HepG2 (cell line): ENCODE data around the gene NARF. TPM values are rescaled to one million over a fixed set of nuclear protein-coding genes. Genes with fewer than 3 reads are reported as not detected.

Experiments
- NFIB ChIP-seq: sonication (generic); formaldehyde crosslinking; IDR thresholded peaks from 2 replicates; pipeline ENCODE4 v1.9.0; 2021; ENCODE audit warnings: missing genetic modification reagents, mild to moderate bottlenecking, borderline replicate concordance
- SMAD3 ChIP-seq: sonication (generic); formaldehyde crosslinking; IDR thresholded peaks from 2 replicates; pipeline ENCODE4 v1.4.0; 2020; ENCODE audit warnings: missing genetic modification reagents
- SOX5 ChIP-seq: IDR thresholded peaks from 2 replicates; pipeline ENCODE4 v1.6.1; 2016; ENCODE audit warnings: borderline replicate concordance
- ZNF225 ChIP-seq: sonication (generic); formaldehyde crosslinking; IDR thresholded peaks from 2 replicates; pipeline ENCODE4 v1.4.0; 2020; ENCODE audit warnings: mild to moderate bottlenecking, missing genetic modification reagents
- ZNF776 ChIP-seq: sonication (generic); formaldehyde crosslinking; IDR thresholded peaks from 2 replicates; pipeline ENCODE4 v1.4.0; 2020; ENCODE audit warnings: mild to moderate bottlenecking, missing genetic modification reagents
- polyA plus RNA-seq, 8 experiments: library from polyadenylated mRNA; depleted of rRNA in 3 of 8; stranded (reverse) in 7 of 8; unstranded in 1 of 8; fragments of >200 nt; fragmentation: Illumina TruSeq in 4 of 8; extraction: Trizol in 4 of 8; gene quantifications; 2 replicates each; pipeline versions ENCODE4 v1.2.1 to v1.2.3, GENCODE V29; 2011 to 2016; ENCODE audit warnings: low read depth in 4 of 8, missing spikeins in 1 of 8, mixed read lengths in 1 of 8; ENCODE audit not compliant: insufficient read depth in 1 of 8
- total RNA-seq, 5 experiments: library from RNA; depleted of rRNA; stranded (reverse); fragments of >200 nt; fragmentation: Illumina TruSeq; extraction: Trizol; gene quantifications; 2 replicates each; pipeline ENCODE4 v1.2.3, GENCODE V29; 2016; ENCODE audit warnings: low read depth in 1 of 5
- TF ChIP-seq, protein P1 (sequence below): sonication (generic); formaldehyde crosslinking; IDR thresholded peaks from 2 replicates; pipeline ENCODE4 v1.5.0; 2020; ENCODE audit warnings: mild to moderate bottlenecking, missing genetic modification reagents
- TF ChIP-seq, protein P2 (sequence below): sonication (generic); formaldehyde crosslinking; IDR thresholded peaks from 2 replicates; pipeline ENCODE4 v1.5.1; 2020; ENCODE audit warnings: missing genetic modification reagents, mild to moderate bottlenecking, borderline replicate concordance
- TF ChIP-seq, protein P3 (sequence below): IDR thresholded peaks from 2 replicates; pipeline ENCODE4 v1.6.1; 2016; ENCODE audit warnings: missing genetic modification reagents, missing compliant biosample characterization

NARF gene
- total and polyA plus RNA-seq, 2 of the 13 experiments (the other 11 are each of a cell fraction or from before 2014, with no cell fraction given): 61.1 to 144 TPM

DNA sequence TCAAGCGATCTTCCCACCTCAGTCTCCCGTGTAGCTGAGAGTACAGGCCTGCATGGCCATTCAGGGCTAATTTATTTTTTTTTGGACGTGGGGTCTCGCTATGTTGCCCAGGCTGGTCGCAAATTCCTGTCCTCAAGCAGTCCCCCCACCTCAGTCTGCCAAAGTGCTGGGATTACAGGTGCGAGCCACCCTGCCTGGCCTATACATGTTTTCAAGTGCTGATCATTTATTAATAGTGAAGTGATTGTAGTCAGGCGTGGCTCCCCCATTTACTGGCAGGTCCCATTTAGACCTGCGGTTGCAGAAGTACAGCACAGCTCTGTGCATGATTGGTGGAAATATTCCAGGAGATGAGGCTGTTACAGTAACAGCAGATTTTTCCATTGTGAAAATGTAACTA is 69.4 kb downstream of the NARF start (continued):
- TF ChIP-seq ZNF776 (CRISPR knock-in tag) (no peak), SOX5 (CRISPR knock-in tag) (no peak), NFIB (CRISPR knock-in tag) (no peak), ZNF225 (CRISPR knock-in tag) (no peak), SMAD3 (CRISPR knock-in tag) (no peak)
- TF ChIP-seq, protein P1, sequence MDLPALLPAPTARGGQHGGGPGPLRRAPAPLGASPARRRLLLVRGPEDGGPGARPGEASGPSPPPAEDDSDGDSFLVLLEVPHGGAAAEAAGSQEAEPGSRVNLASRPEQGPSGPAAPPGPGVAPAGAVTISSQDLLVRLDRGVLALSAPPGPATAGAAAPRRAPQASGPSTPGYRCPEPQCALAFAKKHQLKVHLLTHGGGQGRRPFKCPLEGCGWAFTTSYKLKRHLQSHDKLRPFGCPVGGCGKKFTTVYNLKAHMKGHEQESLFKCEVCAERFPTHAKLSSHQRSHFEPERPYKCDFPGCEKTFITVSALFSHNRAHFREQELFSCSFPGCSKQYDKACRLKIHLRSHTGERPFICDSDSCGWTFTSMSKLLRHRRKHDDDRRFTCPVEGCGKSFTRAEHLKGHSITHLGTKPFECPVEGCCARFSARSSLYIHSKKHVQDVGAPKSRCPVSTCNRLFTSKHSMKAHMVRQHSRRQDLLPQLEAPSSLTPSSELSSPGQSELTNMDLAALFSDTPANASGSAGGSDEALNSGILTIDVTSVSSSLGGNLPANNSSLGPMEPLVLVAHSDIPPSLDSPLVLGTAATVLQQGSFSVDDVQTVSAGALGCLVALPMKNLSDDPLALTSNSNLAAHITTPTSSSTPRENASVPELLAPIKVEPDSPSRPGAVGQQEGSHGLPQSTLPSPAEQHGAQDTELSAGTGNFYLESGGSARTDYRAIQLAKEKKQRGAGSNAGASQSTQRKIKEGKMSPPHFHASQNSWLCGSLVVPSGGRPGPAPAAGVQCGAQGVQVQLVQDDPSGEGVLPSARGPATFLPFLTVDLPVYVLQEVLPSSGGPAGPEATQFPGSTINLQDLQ: no peak
- TF ChIP-seq, protein P2, sequence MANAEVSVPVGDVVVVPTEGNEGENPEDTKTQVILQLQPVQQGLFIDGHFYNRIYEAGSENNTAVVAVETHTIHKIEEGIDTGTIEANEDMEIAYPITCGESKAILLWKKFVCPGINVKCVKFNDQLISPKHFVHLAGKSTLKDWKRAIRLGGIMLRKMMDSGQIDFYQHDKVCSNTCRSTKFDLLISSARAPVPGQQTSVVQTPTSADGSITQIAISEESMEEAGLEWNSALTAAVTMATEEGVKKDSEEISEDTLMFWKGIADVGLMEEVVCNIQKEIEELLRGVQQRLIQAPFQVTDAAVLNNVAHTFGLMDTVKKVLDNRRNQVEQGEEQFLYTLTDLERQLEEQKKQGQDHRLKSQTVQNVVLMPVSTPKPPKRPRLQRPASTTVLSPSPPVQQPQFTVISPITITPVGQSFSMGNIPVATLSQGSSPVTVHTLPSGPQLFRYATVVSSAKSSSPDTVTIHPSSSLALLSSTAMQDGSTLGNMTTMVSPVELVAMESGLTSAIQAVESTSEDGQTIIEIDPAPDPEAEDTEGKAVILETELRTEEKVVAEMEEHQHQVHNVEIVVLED: no peak
- TF ChIP-seq, protein P3, sequence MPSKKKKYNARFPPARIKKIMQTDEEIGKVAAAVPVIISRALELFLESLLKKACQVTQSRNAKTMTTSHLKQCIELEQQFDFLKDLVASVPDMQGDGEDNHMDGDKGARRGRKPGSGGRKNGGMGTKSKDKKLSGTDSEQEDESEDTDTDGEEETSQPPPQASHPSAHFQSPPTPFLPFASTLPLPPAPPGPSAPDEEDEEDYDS (CRISPR knock-in tag): no peak
